K562 (cell line): ENCODE measurements around the gene GABRD. TPM values are rescaled to one million over a fixed set of nuclear protein-coding genes. Genes with fewer than 3 reads are reported as not detected.
A peak's percentile ranks its signal among the peaks of the same experiment; 100 is the strongest.

Source experiments
- ATAC-seq: fragments of 200-7000 bp; cut with Tn5 transposase; 3 replicates; pipeline ENCODE4 v1.9.1; 2020; ENCODE audit warnings: moderate library complexity
- BruUV-seq: library from RNA; stranded (reverse); fragments of 400-500 nt; replicated peaks from 2 replicates; lab custom pipeline; 2021; lab: Mats Ljungman, UMichigan
- CTCF ChIA-PET: fragments of 300-600 bp; formaldehyde crosslinking; extraction: SDS; loops from one replicate; lab custom pipeline; 2021; ENCODE audit warnings: low intra/inter-chr PET ratio; lab: Yijun Ruan, JAX
- POLR2A ChIA-PET: fragments of 300-600, 350-650 bp; sonication (Branson Sonifier 250); formaldehyde crosslinking; extraction: SDS; loops from one replicate; lab custom pipeline; 2021; ENCODE audit warnings: antibody characterized with exemption, inconsistent platforms; lab: Yijun Ruan, JAX
- DNase-seq, 4 experiments: peaks; one replicate each; pipeline versions ENCODE4 v3.0.0 to v3.0.0-alpha.2; 2011 to 2018; ENCODE audit warnings: low spot score in 3 of 4, mixed read lengths in 3 of 4; ENCODE audit errors: extremely low read depth in 1 of 4
- FAIRE-seq: peaks from 2 replicates; lab custom pipeline; 2011; peaks lifted over from hg19 to GRCh38; lab: Jason Lieb, UNC
- H2AFZ ChIP-seq: 2 replicates; pipeline ENCODE4 v1.6.0; 2011; ENCODE audit warnings: low read depth, low read length, control low read depth, inconsistent platforms
- H3K27ac ChIP-seq: fragments of 200-600 bp; 3 replicates; pipeline ENCODE4 v1.8.0; 2011; ENCODE audit warnings: low read depth, mild to moderate bottlenecking, control low read depth, inconsistent platforms, low read length, moderate library complexity, mixed read lengths; ENCODE audit errors: extremely low read depth
- H3K27me3 ChIP-seq, 2 experiments: fragments of 300-600 bp in 1 of 2; 2 replicates in 1 of 2; 3 replicates in 1 of 2; pipeline versions ENCODE4 v1.6.0 to v1.8.0; 2011; ENCODE audit warnings: inconsistent platforms in 2 of 2, low read length in 2 of 2, mild to moderate bottlenecking in 1 of 2, mixed read lengths in 1 of 2, moderate library complexity in 1 of 2; ENCODE audit not compliant: control insufficient read depth in 2 of 2, insufficient read depth in 2 of 2
- H3K36me3 ChIP-seq: fragments of 300-600 bp; 3 replicates; pipeline ENCODE4 v1.8.0; 2011; ENCODE audit warnings: mild to moderate bottlenecking, low read length, inconsistent platforms; ENCODE audit not compliant: control insufficient read depth, insufficient read depth
- H3K4me1 ChIP-seq, 2 experiments: fragments of 200-600 bp in 1 of 2; replicated peaks in 1 of 2; 2 replicates in 1 of 2; 3 replicates in 1 of 2; pipeline versions ENCODE4 v1.5.1 to v1.8.0; 2011; ENCODE audit warnings: inconsistent platforms in 2 of 2, low read length in 2 of 2, mild to moderate bottlenecking in 1 of 2, mixed read lengths in 1 of 2, moderate library complexity in 1 of 2; ENCODE audit not compliant: control insufficient read depth in 2 of 2, insufficient read depth in 2 of 2
- H3K4me2 ChIP-seq: 2 replicates; pipeline ENCODE4 v1.6.1; 2011; ENCODE audit warnings: low read length, control low read depth, inconsistent platforms, mixed read lengths; ENCODE audit not compliant: insufficient read depth
- H3K4me3 ChIP-seq: fragments of 200-600 bp; sonication (generic), shearing (Covaris generic); 2 replicates; pipeline ENCODE4 v1.5.1; 2016; ENCODE audit warnings: control low read depth, inconsistent platforms
- H3K79me2 ChIP-seq: fragments of 200-600 bp; 3 replicates; pipeline ENCODE4 v1.8.0; 2011; ENCODE audit warnings: low read length, inconsistent platforms; ENCODE audit not compliant: control insufficient read depth, insufficient read depth
- H3K9ac ChIP-seq, 2 experiments: 2 replicates each; pipeline versions ENCODE4 v1.6.0 to v1.6.1; 2011; ENCODE audit warnings: low read depth in 2 of 2, low read length in 2 of 2, control low read depth in 1 of 2, inconsistent platforms in 1 of 2, mild to moderate bottlenecking in 1 of 2, mixed read lengths in 1 of 2; ENCODE audit not compliant: insufficient read depth in 1 of 2
- H3K9me1 ChIP-seq: one replicate; pipeline ENCODE4 v1.6.0; 2011; ENCODE audit warnings: inconsistent platforms, mild to moderate bottlenecking, low read length, moderate library complexity; ENCODE audit not compliant: control insufficient read depth, insufficient read depth
- H3K9me3 ChIP-seq: replicated peaks from 2 replicates; pipeline ENCODE4 v1.5.1; 2011; ENCODE audit warnings: low read depth, low read length, inconsistent platforms; ENCODE audit not compliant: control insufficient read depth, insufficient read depth
- H4K20me1 ChIP-seq: replicated peaks from 2 replicates; pipeline ENCODE4 v1.6.1; 2011; ENCODE audit warnings: low read length, inconsistent platforms, mixed read lengths; ENCODE audit not compliant: control insufficient read depth, insufficient read depth
- AFF4 ChIP-seq: sonication (generic); formaldehyde crosslinking; IDR thresholded peaks from 2 replicates; pipeline ENCODE4 v1.8.0; 2023; ENCODE audit warnings: mild to moderate bottlenecking, missing genetic modification reagents
- ATF3 ChIP-seq, 2 experiments: fragments of 450-650 bp in 1 of 2; sonication (generic) in 1 of 2; formaldehyde crosslinking in 1 of 2; IDR thresholded peaks in 1 of 2; conservative IDR thresholded peaks in 1 of 2; 2 replicates each; pipeline versions ENCODE4 v1.6.1 to v1.8.1; 2016 to 2023; ENCODE audit warnings: mild to moderate bottlenecking in 2 of 2, moderate library complexity in 2 of 2, inconsistent platforms in 1 of 2, missing genetic modification reagents in 1 of 2
- EWSR1 ChIP-seq: fragments of 450-650 bp; IDR thresholded peaks from 2 replicates; pipeline ENCODE4 v1.6.1; 2018; ENCODE audit warnings: borderline replicate concordance, mild to moderate bottlenecking, low read depth, moderate library complexity; ENCODE audit not compliant: partially characterized antibody
- IRF2 ChIP-seq: sonication (generic); formaldehyde crosslinking; IDR thresholded peaks from 2 replicates; pipeline ENCODE4 v1.8.1; 2022; ENCODE audit warnings: mild to moderate bottlenecking, missing genetic modification reagents
- MED1 ChIP-seq: sonication (generic); formaldehyde crosslinking; IDR thresholded peaks from 2 replicates; pipeline ENCODE4 v1.8.1; 2023; ENCODE audit warnings: missing genetic modification reagents, borderline replicate concordance
- MIER1 ChIP-seq: fragments of 450-650 bp; IDR thresholded peaks from 2 replicates; pipeline ENCODE4 v1.6.1; 2016; ENCODE audit warnings: antibody characterized with exemption, mild to moderate bottlenecking, low read depth
- REST ChIP-seq, 2 experiments: fragments of 450-650 bp; formaldehyde crosslinking in 1 of 2; IDR thresholded peaks; 2 replicates each; pipeline versions ENCODE4 v1.4.0 to v1.6.1; 2014 to 2020; ENCODE audit warnings: mild to moderate bottlenecking in 2 of 2, borderline replicate concordance in 1 of 2, low read depth in 1 of 2
- ZNF41 ChIP-seq: fragments of 250-450 bp; sonication (Bioruptor Pico); conservative IDR thresholded peaks from 2 replicates; pipeline ENCODE4 v1.4.0; 2020; ENCODE audit warnings: mild to moderate bottlenecking
- WGBS: fragments of 100-300 bp; shearing (Covaris generic); methylation state at CpG from one replicate; pipeline ENCODE4 v1.1.6; 2016; ENCODE audit warnings: low coverage, mixed read lengths; ENCODE audit not compliant: insufficient coverage; ENCODE audit errors: missing lambda C conversion rate; 5-methylcytosine and 5-hydroxymethylcytosine counted together
- in situ Hi-C: fragments of 300-500 bp; cut with MboI; formaldehyde crosslinking; loops from 4 replicates; pipeline ENCODE4 v1.15.0; 2018; ENCODE audit warnings: inconsistent platforms, mixed read lengths
- intact Hi-C: fragments of 100-400 bp; cut with micrococcal nuclease; formaldehyde crosslinking; loops from 2 replicates; pipeline ENCODE4 v1.14.2; 2022
- polyA plus RNA-seq, 8 experiments: library from polyadenylated mRNA; depleted of rRNA in 4 of 8; stranded (reverse) in 5 of 8; unstranded in 3 of 8; fragments of >200 nt; fragmentation: Nextera tagmentation in 2 of 8; fragmentation: Illumina TruSeq in 1 of 8; extraction: Ambion mirVana in 2 of 8; extraction: Trizol in 1 of 8; gene quantifications; 2 replicates each; pipeline versions ENCODE4 v1.2.1 to v1.2.3, GENCODE V29; 2011 to 2014; ENCODE audit warnings: inconsistent platforms in 1 of 8, missing spikeins in 1 of 8
- total RNA-seq, 7 experiments: library from RNA; depleted of rRNA in 6 of 7; stranded (reverse); fragments of >200 nt in 6 of 7; fragmentation: Illumina TruSeq in 2 of 7; extraction: Trizol in 2 of 7; gene quantifications; 2 replicates each; pipeline versions ENCODE4 v1.2.1 to v1.2.3, GENCODE V29; 2011 to 2021; ENCODE audit warnings: low replicate concordance in 1 of 7

GABRD gene
- total and polyA plus RNA-seq, 9 of the 15 experiments (the other 6 are each of a cell fraction or from before 2014, with no cell fraction given), result 0.07 TPM; not detected in 8

- ChIA-PET CTCF (no interaction called here), POLR2A (no interaction called here)
- H3K4me1 ChIP-seq, result peaks cover 0 to 32% of the 10 kb centered on the region in 2 experiments; a peak in 1 of 5 replicates
- 0 out of 2 replicates have a peak, but pooled peaks cover 7% of the 10 kb centered on the region for H4K20me1 ChIP-seq
- FAIRE-seq (no peak), ATAC-seq (peak; percentile 47), DNase-seq (peak in 2 of 4 experiments; percentile 53 to 59)
- 8% methylated on average over 22 of the region's 22 CpGs for WGBS
- intact Hi-C loops (no loop called here), in situ Hi-C loops (no loop called here)
- BruUV-seq, result no TSS peak
- TF ChIP-seq ATF3 (IDR thresholded peaks at IDR 0.05), result no peak
- TF ChIP-seq ATF3 (CRISPR knock-in tag; conservative IDR thresholded peaks at IDR 0.05), result no peak
- no peak for TF ChIP-seq IRF2 (CRISPR knock-in tag)
- TF ChIP-seq MIER1, result 0 out of 2 replicates have a peak, but pooled peaks have one; percentile 35
- TF ChIP-seq REST (IDR thresholded peaks at IDR 0.05; ENCODE audit: borderline replicate concordance), result peak; percentile 69
- no peak for TF ChIP-seq REST (CRISPR knock-in tag; IDR thresholded peaks at IDR 0.05; ENCODE audit: low read depth)
- no peak for TF ChIP-seq AFF4 (CRISPR knock-in tag)
- no peak for TF ChIP-seq MED1 (CRISPR knock-in tag)
- no peak for TF ChIP-seq ZNF41 (CRISPR knock-in tag)
- no peak for TF ChIP-seq EWSR1
- H3K79me2 ChIP-seq, result no peaks in the 10 kb centered on the region
- no peak overlapping the region for H3K27ac ChIP-seq
- H3K27me3 ChIP-seq, result peaks cover 42 to 71% of the 10 kb centered on the region in 2 experiments
- no peak overlapping the region for H3K4me3 ChIP-seq
- H2AFZ ChIP-seq, result no peak overlapping the region
- no peaks in the 10 kb centered on the region for H3K36me3 ChIP-seq
- peaks cover 9% of the 10 kb centered on the region for H3K9me3 ChIP-seq
- H3K4me2 ChIP-seq, result no peak overlapping the region
- H3K9ac ChIP-seq, result no peak overlapping the region
- H3K9me1 ChIP-seq, result no peaks in the 10 kb centered on the region
Observed at GRCh38 chr1:1974834-1975233, 44.3 kb upstream of the GABRD start.
